Activated CD4-positive, alpha-beta T cell treated with anti-CD3 and anti-CD28 coated beads for 4 hours (primary cell): ENCODE results near the gene SPATA33.
A peak's percentile ranks its signal among the peaks of the same experiment; 100 is the strongest.
"Not testable (repeated sequence)": the region's sequence is repeated elsewhere in the genome, so short reads cannot be mapped to it uniquely, and the experiment has no call there.

Experiments used
- DNase-seq, 2 donors: peaks; one replicate each; pipeline ENCODE4 v3.0.0-alpha.2; 2020

SPATA33 gene

DNA sequence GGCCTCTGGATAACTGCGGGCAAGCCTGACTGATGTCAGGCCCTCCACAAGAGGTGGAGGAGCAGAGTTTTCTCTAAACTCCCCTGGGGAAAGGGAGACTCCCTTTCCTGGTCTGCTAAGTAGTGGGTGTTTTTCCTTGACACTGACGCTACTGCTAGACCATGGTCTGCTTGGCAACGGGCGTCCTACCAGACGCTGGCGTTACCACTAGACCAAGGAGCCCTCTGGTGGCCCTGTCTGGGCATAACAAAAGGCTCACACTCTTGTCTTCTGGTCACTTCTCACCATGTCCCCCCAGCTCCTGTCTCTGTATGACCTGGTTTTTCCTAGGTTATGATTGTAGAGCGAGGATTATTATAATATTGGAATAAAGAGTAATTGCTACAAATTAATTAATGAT lies 9.4 kb downstream of the SPATA33 start:
- DNase-seq = not testable (repeated sequence)

DNA sequence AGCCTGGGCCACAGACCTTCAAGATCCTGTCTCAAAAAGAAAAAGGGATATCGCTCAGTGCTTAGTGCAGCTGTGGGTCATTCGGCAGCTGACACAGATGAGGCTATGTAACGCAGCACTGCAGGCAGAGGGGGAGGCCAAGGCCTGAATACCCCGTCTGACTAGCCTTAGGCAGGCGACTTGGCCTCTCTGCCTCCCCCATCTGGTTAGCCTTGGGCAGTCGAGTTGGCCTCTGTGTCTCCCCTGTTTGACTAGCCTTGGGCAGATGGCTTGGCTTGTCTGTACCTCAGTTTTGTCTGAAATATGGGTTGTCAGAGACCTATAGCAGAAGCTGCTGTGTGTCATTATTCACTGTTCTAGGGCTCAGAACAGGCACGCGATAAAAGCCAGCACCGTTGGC lies 10.0 kb downstream of the SPATA33 start:
- no peak for DNase-seq

DNA sequence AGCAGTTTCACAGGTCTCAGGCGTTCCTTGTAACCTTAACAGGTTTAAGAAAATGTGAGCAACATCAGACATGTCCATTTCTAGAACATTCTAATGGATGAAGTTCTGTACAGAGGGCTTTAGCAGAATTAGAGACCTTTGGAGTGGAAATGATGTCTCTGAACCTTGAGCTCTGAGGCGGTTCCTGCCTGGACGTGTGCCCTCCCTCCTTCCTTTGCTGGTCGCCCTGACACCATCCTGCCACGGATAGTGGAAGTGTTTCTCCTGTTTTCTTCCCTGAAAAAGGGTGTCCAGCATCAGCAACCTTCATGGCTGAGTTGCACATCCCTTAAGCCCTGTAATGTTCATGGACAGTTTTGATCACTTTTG lies 11.1 kb downstream of the SPATA33 start:
- DNase-seq = no peak

DNA sequence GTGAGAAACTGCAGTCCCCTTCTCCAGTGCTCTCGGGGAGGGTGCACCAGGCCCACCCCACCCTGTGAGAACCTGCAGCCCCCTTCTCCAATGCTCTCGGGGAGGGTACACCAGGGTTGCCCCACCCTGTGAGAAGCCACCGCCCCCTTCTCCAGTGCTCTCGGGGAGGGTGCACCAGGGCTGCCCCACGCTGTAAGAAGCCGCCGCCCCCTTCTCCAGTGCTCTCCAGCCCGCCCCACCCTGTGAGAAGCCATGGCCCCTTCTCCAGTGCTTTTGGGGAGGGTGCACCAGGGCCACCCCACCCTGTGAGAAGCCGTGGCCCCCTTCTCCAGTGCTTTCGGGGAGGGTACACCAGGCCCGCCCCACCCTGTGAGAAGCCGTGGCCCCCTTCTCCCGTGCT lies 12.1 kb downstream of the SPATA33 start:
- no peak for DNase-seq

DNA sequence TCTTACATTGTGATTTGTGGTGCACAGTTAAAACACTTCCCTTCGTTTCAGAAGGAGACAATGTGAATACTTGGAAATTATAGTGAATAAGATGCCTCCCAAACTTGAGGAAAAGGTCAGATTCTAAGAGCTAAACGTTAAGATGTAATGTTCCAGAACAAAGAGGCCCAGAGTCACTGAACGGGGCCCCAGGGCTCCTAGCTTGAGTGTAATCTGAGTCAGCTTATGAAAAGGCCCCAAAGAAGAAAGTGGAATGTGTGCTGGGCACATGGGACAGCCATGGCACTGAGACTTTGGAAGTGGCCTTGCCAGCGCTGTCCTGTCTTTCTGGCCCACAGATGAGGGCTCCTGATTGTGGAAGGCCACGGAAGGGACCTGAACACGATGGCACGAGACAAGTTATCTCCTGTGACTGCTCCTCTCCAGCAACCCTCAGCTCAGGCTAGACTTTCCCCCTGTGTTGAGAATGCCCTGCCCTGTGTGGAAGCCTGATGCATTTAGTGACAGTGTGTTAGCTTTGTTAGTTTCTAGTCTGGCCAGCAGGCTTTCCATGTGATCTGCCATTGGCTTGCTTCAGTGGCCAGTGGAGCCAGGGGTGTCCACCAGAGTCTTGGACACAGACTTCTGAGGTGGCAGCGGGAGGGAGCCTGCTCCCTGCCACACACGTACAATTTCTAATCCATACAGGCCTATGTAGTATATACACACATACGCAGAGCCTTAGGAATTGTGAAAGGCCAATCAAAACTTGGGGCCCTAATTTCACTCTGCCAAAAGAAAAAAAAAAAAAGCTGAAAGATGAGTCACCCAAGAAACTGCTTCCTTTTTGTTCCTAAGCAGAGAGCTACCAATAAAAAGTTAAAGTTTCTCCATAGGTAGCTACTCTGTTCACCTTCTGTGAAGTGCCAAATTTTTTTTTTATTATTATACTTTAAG lies 13.1 kb downstream of the SPATA33 start:
- DNase-seq = no peak

DNA sequence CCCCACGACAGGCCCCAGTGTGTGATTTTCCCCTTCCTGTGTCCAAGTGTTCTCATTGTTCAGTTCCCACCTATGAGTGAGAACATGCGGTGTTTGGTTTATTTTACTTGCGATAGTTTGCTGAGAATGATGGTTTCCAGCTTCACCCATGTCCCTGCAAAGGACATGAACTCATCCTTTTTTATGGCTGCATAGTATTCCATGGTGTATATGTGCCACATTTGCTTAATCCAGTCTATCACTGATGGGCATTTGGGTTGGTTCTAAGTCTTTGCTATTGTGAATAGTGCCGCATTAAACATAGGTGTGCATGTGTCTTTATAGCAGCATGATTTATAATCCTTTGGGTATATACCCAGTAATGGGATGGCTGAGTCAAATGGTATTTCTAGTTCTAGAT lies 13.9 kb downstream of the SPATA33 start:
- DNase-seq = not testable (repeated sequence)

DNA sequence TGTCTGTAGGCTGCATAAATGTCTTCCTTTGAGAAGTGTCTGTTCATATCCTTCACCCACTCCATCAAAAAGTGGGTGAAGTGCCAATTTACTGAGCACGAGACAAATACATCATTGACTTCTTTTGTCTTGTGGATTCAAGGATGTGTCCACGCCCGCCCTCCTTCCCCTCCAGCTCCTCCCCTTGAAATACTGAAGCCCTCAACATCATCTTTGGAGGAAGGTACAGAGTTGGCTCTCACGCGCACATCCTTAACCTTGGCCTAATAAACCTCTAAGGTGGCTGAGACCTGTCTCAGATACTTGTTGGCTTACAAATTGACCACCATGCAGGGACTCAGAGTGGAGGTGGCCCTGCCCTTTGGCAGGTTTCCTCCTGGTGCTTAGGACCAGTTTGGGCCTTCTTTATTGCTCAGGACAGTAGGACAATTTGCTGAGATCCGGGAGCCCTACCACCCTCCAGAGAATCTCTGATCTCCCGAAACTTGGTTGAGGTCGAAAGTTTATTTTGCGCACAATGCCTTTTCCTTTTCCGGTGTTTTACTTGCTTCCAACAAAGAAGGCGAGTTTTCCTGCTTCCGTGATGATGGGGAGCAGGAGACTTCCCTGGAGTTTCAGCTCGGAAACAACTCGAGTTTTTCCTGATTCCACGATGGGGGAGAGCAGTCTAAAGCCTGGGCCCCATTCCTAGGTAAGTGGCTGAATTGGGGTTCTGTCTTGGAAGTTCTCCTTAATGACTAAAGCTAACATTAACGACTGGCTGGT lies 14.7 kb downstream of the SPATA33 start:
- no peak for DNase-seq

DNA sequence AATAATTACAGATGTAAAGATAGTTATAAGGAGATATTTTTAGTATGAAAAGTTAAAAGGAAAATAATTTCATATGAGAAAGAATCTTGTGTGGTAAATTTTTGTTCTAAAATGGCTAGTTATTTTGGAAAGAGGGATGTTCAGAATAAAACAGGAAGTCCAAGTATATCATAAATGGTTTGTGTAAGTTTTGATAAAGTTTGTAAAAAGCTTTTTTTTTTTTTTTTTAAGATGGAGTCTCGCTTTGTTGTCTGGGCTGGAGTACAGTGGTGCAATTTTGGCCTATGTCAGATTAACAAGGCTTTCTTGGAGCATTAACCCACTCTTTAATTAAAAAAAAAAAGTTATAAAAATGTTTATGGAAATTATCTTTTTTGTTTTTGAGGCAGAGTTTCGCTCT lies 20.6 kb downstream of the SPATA33 start:
- no peak for DNase-seq

DNA sequence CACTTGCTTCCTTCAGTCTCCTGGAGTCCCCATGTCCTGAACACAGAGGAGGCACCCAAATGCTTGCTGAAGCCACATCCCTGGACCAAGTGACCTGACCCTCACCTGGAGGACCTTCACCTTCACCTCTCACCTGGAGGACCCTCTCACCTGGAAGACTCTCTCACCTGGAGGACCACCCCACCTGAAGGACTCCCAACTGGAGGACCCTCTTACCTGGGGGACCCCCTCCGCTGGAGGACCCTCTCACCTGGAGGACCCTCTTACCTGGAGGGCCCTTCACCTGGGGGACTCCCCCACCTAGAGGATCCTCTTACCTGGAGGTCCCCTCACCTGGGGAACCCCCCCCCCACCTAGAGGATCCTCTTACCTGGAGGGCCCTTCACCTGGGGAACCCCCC lies 28.3 kb downstream of the SPATA33 start:
- no peak for DNase-seq

DNA sequence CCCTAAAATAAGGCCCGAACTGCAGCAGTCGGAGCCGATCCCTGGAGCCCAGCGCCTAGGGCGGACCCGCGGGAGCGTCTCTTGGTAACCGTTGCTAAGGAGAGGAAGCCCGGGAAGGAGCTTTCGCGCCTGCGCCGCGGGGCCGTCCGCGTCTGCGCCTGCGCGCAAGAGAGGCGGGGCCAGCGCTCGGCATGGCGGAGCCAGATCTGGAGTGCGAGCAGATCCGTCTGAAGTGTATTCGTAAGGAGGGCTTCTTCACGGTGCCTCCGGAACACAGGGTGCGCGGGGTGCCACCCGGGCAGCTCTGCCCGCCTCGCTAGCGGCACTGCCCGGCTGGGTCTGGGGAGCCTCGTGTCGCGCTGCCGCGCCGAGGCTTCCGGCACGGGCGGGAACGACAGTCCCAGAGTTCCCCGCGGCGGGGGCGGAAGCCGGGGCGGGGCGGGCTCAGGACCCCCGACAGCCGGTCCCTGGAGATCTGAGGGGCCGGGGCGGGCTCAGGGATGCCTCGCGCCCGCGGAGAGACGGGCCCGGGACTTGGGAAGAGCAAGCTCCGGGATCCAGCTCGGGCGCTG lies 29.0 kb downstream of the SPATA33 start, which contains the start of gene CDK10:
TSS of gene CDK10 (plus strand) at position 170 of the 572 bp plus-strand sequence. CDS start at position 192, 22 bp downstream.
- DNase-seq = peak; percentile 81 to 88

DNA sequence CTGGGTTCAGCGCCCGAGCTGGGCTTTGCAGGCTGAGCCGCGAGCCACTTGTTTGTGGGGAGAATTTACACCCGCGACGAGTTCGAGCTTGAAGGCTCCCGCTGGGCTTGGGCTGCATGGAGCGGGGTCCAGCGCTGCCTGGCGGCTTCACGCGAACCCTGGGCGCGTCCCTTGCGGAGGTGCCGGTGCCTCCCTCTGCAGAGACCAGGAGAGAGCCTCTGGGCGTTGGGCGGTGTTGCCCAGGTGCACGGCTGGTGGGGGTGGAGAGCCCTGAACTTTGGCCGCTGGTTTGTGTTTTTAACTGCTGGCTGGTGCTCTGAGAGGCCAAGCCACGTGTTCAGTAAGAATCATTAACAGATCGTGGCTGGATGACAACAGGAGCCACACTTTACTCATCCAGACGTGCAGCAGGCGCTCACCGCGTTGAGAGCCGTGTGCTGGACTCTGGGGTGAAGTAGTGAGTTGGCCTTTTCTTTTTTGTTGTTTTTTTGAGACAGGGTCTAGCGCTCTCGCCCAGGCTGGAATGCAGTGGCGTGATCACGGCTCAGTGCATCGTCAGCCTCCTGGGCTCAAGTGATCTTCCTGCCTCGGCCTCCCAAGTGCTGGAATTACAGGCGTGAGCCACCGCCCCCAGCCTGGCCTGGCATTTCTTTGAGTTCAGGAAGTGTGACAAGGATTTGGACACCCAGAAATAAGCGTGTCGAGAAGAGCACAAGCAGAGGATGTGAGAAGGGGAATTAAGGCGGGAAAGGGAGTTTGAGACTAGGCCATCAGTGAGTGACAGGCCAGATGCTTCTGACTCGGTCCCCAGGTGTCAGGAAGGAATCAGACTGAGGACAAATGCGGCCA lies 29.7 kb downstream of the SPATA33 start:
- DNase-seq = no peak

DNA sequence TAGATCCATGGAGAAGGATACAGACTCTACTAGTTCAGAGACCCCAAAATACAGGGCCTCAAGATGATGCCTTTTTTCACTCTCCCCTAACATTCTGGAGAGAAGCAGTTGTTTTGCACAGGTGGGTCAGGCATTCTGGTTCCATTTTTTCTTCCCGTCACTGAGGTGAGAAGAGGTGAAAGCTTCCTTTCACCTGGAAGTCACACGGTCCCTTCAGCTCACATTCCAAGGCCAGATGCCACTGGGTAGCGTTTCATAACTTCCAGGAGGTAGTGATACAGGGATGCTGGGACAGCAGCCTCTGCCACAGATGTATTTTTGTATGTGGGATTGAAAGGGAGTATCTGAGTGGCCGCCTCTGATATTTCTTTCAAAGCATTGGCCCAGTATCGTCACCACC lies 30.8 kb downstream of the SPATA33 start:
- no peak for DNase-seq

DNA sequence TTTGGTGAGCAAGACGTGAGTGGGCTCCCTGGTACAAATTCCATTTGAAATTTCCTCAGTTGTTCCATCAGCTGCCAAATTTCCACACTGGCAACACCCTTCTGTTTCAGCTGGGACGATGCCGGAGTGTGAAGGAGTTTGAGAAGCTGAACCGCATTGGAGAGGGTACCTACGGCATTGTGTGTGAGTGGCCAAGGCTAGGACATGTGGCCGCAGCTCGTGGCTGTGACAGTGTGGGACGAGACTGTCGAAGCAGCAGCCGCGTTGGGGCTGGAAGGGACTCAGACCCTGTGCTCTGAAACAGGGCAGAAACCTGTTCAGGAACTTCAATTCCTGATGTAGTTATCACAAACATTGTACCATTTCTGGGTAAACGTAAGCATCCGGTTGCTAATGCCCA lies 31.5 kb downstream of the SPATA33 start:
- no peak for DNase-seq

DNA sequence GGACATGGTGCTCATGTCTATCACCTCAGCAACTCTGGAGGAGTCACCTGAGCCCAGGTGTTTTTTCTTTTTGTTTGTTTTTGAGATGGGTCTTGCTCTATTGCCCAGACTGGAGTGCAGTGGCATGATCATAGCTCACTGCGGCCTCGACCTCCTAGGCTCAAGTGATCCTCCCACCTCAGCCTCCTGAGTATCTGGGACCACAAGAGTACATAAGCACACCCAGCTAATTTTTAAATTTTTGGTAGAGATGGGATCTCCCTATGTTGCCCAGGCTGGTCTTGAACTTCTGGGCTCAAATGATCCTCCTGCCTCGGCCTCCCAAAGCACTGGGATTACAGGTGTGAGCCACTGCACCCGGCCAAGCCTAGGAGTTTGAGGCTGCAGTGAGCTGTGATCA lies 32.0 kb downstream of the SPATA33 start:
- DNase-seq = not testable (repeated sequence)

DNA sequence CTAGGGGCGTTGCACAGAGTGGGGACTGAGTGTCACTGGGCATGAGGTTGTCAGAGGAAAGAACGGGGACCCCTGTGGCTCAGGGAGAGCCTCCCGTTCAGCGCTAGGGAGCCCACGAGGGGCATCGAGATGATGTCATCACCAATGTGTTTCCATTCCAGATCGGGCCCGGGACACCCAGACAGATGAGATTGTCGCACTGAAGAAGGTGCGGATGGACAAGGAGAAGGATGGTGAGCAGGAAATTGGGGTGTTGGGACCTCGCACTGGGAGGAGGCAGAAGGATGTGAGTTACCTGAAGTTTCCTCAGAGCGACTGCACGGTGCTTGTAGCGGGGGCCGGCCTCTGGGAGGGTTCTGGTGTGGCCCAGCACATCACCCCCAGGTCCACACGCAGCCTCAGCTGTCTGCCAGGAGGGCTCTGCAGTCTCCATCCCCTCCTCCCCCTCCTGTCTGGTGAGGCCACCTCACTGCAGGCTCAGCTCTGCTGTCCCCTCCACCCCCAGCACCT lies 32.8 kb downstream of the SPATA33 start:
- DNase-seq = no peak

DNA sequence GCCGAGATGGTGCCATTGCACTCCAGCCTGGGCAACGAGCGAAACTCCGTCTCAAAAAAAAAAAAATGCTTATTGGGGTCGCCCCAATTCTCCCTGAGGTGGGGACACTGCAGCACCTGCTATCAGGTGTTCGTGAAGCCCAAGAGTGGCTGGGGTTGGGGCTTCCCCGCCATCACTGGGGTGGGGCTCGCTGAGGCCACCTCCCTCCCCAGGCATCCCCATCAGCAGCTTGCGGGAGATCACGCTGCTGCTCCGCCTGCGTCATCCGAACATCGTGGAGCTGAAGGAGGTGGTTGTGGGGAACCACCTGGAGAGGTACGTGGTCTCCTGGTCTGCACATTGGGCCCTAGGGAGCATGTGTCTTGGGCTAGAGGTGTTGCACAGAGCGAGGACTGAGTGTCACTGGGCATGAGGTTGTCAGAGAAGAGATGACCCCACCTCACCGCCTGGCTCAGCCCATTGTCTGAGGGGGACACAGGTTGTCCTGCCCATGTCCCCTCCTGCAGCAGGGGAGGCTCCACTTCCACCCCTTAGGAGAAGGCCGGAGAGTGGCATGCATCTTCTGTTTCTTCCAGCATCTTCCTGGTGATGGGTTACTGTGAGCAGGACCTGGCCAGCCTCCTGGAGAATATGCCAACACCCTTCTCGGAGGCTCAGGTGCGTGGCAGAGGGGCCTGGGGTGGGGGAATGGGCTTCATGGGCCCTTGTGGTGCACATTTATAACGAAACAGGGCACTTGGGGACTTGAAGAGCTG lies 33.8 kb downstream of the SPATA33 start:
- no peak for DNase-seq

DNA sequence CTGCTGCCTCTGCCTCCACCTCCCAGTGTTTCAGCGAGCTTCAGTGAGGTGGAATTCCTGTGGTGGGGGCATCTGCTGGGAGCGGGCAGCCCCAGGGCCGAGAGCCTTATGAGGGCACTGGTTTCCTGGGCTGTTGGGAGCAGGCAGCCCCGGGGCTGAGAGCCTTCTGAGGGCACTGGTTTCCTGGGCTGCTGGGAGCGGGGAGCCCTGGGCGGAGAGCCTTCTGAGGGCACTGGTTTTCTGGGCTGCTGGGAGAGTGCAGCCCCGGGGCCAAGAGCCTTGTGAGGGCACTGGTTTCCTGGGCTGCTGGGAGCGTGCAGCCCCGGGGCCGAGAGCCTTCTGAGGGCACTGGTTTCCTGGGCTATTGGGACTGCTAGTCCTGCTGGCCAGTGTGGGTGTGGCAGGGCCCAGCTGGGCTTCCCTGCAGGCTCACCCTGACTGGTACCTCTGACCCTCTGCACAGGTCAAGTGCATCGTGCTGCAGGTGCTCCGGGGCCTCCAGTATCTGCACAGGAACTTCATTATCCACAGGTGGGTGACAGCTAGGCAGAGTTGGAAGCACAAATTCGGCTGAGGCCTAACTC lies 34.4 kb downstream of the SPATA33 start:
- no peak for DNase-seq

DNA sequence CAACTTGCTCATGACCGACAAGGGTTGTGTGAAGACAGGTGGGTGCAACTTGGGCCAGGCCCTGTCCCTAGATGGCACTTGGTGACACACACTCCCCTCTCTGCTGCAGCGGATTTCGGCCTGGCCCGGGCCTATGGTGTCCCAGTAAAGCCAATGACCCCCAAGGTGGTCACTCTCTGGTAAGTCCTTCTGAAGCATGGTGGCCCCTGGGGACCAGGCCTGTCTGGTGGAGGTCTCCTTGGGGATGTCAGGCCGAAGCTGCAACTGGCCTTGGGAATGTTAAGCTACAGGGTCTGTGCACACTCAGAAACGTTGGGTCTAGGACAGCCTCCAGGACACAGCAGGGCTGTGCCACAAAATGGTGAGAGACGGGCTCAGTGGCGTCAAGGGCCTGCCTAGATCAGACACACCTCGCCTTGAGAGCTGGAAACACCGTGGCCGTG lies 35.7 kb downstream of the SPATA33 start:
- no peak for DNase-seq

DNA sequence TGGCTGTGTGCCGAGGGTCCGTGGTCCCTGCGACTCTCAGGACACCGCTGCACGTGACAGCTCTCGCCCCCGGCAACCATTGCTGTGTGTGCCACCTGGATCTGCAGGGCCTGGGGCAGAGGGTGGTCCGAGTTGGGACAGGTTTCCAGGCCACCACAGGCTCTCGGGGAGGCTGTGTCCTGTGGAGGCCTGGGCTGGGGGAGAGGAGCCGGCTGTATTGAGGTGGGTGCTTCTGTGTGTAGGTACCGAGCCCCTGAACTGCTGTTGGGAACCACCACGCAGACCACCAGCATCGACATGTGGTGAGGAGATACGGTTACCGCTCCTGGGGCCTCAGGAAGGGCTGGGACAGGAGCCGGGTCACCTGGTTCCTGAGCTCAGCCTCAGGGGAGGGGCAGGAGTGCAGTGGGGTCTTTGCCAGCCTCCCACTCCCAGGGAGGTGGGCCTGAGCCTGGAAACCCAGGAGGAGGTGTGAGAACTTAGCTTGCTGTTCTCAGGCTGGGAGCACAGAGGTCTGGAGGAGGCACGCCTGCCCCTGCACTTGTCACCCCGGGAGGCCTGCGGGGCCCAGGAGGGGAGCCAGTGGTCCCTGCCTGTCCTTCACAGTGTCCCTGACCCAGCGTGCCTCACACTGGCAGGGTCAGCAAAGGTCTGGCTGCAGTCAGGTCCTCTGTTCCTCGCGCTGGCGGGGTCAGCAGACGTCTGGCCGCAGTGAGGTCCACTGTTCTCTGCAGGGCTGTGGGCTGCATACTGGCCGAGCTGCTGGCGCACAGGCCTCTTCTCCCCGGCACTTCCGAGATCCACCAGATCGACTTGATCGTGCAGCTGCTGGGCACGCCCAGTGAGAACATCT lies 36.5 kb downstream of the SPATA33 start:
- no peak for DNase-seq

DNA sequence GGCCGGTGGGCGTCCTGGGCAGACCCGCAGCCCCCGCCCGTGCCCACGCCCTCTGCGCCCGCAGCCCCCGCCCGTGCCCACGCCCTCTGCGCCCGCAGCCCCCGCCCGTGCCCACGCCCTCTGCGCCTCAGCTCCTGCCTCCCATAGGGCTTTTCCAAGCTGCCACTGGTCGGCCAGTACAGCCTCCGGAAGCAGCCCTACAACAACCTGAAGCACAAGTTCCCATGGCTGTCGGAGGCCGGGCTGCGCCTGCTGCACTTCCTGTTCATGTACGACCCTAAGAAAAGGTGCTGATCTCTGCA lies 37.1 kb downstream of the SPATA33 start:
- not testable (repeated sequence) for DNase-seq
